Uterus (tissue), 4 donors: ENCODE results near the gene BRCC3. TPM values are rescaled to one million over a fixed set of nuclear protein-coding genes. Genes with fewer than 3 reads are reported as not detected.
A peak's percentile ranks its signal among the peaks of the same experiment; 100 is the strongest.

Source experiments
- DNase-seq, 2 donors: peaks; one replicate each; pipeline ENCODE4 v3.0.0-alpha.2; 2019 to 2020
- H3K27ac ChIP-seq, 2 donors: fragments of 200-600 bp; sonication (generic); 1 replicate in 1 of 2; 2 replicates in 1 of 2; pipeline ENCODE4 v1.5.1; 2016 to 2018
- H3K27me3 ChIP-seq, 2 donors: fragments of 200-600 bp; sonication (generic); one replicate each; pipeline ENCODE4 v1.5.1; 2018 to 2019; ENCODE audit warnings: control low read depth in 1 of 2
- H3K36me3 ChIP-seq, 2 donors: fragments of 200-600 bp; sonication (generic); one replicate each; pipeline ENCODE4 v1.5.1; 2019; ENCODE audit warnings: control low read depth in 1 of 2
- H3K4me1 ChIP-seq, 2 donors: fragments of 200-600 bp; sonication (generic); one replicate each; pipeline ENCODE4 v1.5.1; 2018 to 2019; ENCODE audit warnings: control low read depth in 1 of 2
- H3K4me3 ChIP-seq, 2 donors: fragments of 200-600 bp; sonication (generic); 1 replicate in 1 of 2; 2 replicates in 1 of 2; pipeline ENCODE4 v1.5.1; 2018 to 2019; ENCODE audit warnings: mild to moderate bottlenecking in 1 of 2
- H3K9me3 ChIP-seq, 2 donors: fragments of 200-600 bp; sonication (generic); one replicate each; pipeline ENCODE4 v1.5.1; 2019; ENCODE audit warnings: control low read depth in 1 of 2
- CTCF ChIP-seq, 4 experiments: fragments of 200-600 bp in 2 of 4; fragments of 450-650 bp in 2 of 4; sonication (generic) in 2 of 4; IDR thresholded peaks; one replicate each; pipeline ENCODE4 v1.5.1; 2016 to 2019; ENCODE audit warnings: antibody characterized with exemption in 4 of 4, mild to moderate bottlenecking in 2 of 4, moderate library complexity in 1 of 4
- POLR2A ChIP-seq, 2 donors: fragments of 450-650 bp; IDR thresholded peaks; one replicate each; pipeline ENCODE4 v1.6.1; 2016; ENCODE audit warnings: antibody characterized with exemption in 2 of 2, mild to moderate bottlenecking in 1 of 2, moderate library complexity in 1 of 2
- intact Hi-C: fragments of 100-400 bp; cut with DNase I; formaldehyde crosslinking; loops from one replicate; pipeline ENCODE4 v1.15.1; 2023; ENCODE audit warnings: low total_unique reads
- total RNA-seq, 4 donors: library from RNA; depleted of rRNA in 3 of 4; stranded (reverse); fragments of >200 nt in 3 of 4; gene quantifications; one replicate each; pipeline versions ENCODE4 v1.1.0 to v1.2.4, GENCODE V29; 2014 to 2023
- donor health status: DM: yes; HTN: yes; CAD: no.

The BRCC3 gene
- total RNA-seq, 4 donors from 2014 or later, result 0.77 to 15.6 (median 8.8) TPM

- Histone ChIP-seq H3K27ac (peak within 1 kb of the TSS; percentile 93 to 96), H3K36me3 (no peaks in the 10 kb centered on the region), H3K27me3 (no peaks in the 10 kb centered on the region), H3K4me3 (peak within 1 kb of the TSS; percentile 45 to 61), H3K9me3 (no peaks in the 10 kb centered on the region), H3K4me1 (no peaks in the 10 kb centered on the region)
- intact Hi-C loops, result no loop called here
- DNase-seq, result peak; percentile 91
- TF ChIP-seq POLR2A (IDR thresholded peaks at IDR 0.05), result peak; percentile 49 to 74
- no peak for TF ChIP-seq CTCF (IDR thresholded peaks at IDR 0.05)
Measured at GRCh38 chrX:155026727-155027508, 44.4 kb upstream of the BRCC3 start, which contains the start of gene FUNDC2. Gene FUNDC2 (plus strand): TSS chrX:155026844. CDS start chrX:155026939, 95 bp downstream.

- DNase-seq, result peak in 1 of 2 donors; percentile 46
- intact Hi-C loops, result no loop called here
- TF ChIP-seq CTCF (IDR thresholded peaks at IDR 0.05), result no peak
- peak; percentile 34 to 58 for TF ChIP-seq POLR2A (IDR thresholded peaks at IDR 0.05)
Measured at GRCh38 chrX:155027509-155028066, 43.7 kb upstream of the BRCC3 start.

GRCh38 chrX:155028129-155028528, 43.2 kb upstream of the BRCC3 start:
- no peaks in the 10 kb centered on the region for H3K36me3 ChIP-seq
- intact Hi-C loops, result no loop called here
- peak overlapping the region in 1 of 2 donors; percentile 45 for H3K4me3 ChIP-seq
- TF ChIP-seq CTCF (IDR thresholded peaks at IDR 0.05), result no peak
- TF ChIP-seq POLR2A (IDR thresholded peaks at IDR 0.05), result no peak
- H3K27me3 ChIP-seq, result no peaks in the 10 kb centered on the region
- peak overlapping the region; percentile 93 to 96 for H3K27ac ChIP-seq
- DNase-seq, result no peak
- no peaks in the 10 kb centered on the region for H3K9me3 ChIP-seq
- H3K4me1 ChIP-seq, result no peaks in the 10 kb centered on the region

More at GRCh38 chrX:155027509-155028066, 43.7 kb upstream of the BRCC3 start:
- no peaks in the 10 kb centered on the region for H3K4me1 ChIP-seq
- no peaks in the 10 kb centered on the region for H3K9me3 ChIP-seq
- H3K4me3 ChIP-seq, result peak overlapping the region; percentile 45 to 61
- no peaks in the 10 kb centered on the region for H3K36me3 ChIP-seq
- H3K27ac ChIP-seq, result peak overlapping the region; percentile 93 to 96
- no peaks in the 10 kb centered on the region for H3K27me3 ChIP-seq

- TF ChIP-seq CTCF (IDR thresholded peaks at IDR 0.05) (no peak), POLR2A (IDR thresholded peaks at IDR 0.05) (no peak)
- no peaks in the 10 kb centered on the region for H3K27me3 ChIP-seq
- H3K9me3 ChIP-seq, result no peaks in the 10 kb centered on the region
- intact Hi-C loops, result no loop called here
- H3K4me1 ChIP-seq, result no peaks in the 10 kb centered on the region
- no peak for DNase-seq
- no peaks in the 10 kb centered on the region for H3K36me3 ChIP-seq
- H3K4me3 ChIP-seq, result no peak overlapping the region
- peak overlapping the region; percentile 93 to 96 for H3K27ac ChIP-seq
Measured at GRCh38 chrX:155028877-155029291, 42.4 kb upstream of the BRCC3 start.

- Histone ChIP-seq H3K4me1 (no peaks in the 10 kb centered on the region), H3K27me3 (no peaks in the 10 kb centered on the region), H3K9me3 (no peaks in the 10 kb centered on the region), H3K27ac (no peak overlapping the region), H3K4me3 (no peak overlapping the region), H3K36me3 (no peaks in the 10 kb centered on the region)
- TF ChIP-seq POLR2A (IDR thresholded peaks at IDR 0.05) (no peak), CTCF (IDR thresholded peaks at IDR 0.05) (no peak)
- intact Hi-C loops, result no loop called here
- no peak for DNase-seq
Measured at GRCh38 chrX:155031657-155032056, 39.7 kb upstream of the BRCC3 start.
